Pancreas (tissue), 10 donors: ENCODE results near the gene ZC3H12A. TPM values are rescaled to one million over a fixed set of nuclear protein-coding genes. Genes with fewer than 3 reads are reported as not detected.

ENCODE experiments used
- ATAC-seq, 4 donors: fragments of 200-7000 bp; cut with Tn5 transposase; one replicate each; pipeline versions ENCODE4 v1.8.0 to v1.9.1; 2020; ENCODE audit warnings: mild to moderate bottlenecking in 4 of 4, moderate library complexity in 4 of 4
- DNase-seq, 6 donors: peaks; one replicate each; pipeline ENCODE4 v3.0.0-alpha.2; 2020
- FAIRE-seq: peaks from 2 replicates; lab custom pipeline; 2012; peaks lifted over from hg19 to GRCh38; lab: Jason Lieb, UNC
- H3K27ac ChIP-seq, 4 donors: fragments of 200-600 bp; sonication (generic); 1 replicate in 3 of 4; 2 replicates in 1 of 4; pipeline versions ENCODE4 v1.5.0 to v1.8.0; 2020
- H3K27me3 ChIP-seq, 4 donors: fragments of 200-600 bp; one replicate each; pipeline ENCODE4 v1.8.0; 2021
- H3K36me3 ChIP-seq, 3 donors: fragments of 200-600 bp; sonication (generic) in 1 of 3; one replicate each; pipeline versions ENCODE4 v1.5.0 to v1.8.0; 2020 to 2021
- H3K4me1 ChIP-seq, 3 donors: fragments of 200-600 bp; one replicate each; pipeline ENCODE4 v1.8.0; 2021
- H3K4me3 ChIP-seq, 4 donors: fragments of 200-600 bp; sonication (generic) in 2 of 4; one replicate each; pipeline versions ENCODE4 v1.5.0 to v1.8.0; 2020 to 2021
- H3K9me3 ChIP-seq, 4 donors: fragments of 200-600 bp; one replicate each; pipeline ENCODE4 v1.8.0; 2021
- CTCF ChIP-seq, 4 donors: fragments of 200-600 bp; sonication (generic) in 3 of 4; IDR thresholded peaks; one replicate each; pipeline versions ENCODE4 v1.5.0 to v1.8.0; 2021; ENCODE audit warnings: antibody characterized with exemption in 4 of 4
- WGBS, 2 donors: extraction: QIAGEN DNeasy Blood & Tissue Kit; methylation state at CpG; one replicate each; pipeline ENCODE4 v1.1.7; 2013; 5-methylcytosine and 5-hydroxymethylcytosine counted together
- intact Hi-C, 3 donors: fragments of 100-400 bp; cut with DNase I; formaldehyde crosslinking; loops; one replicate each; pipeline versions ENCODE4 v1.11.1 to v1.14.2; 2022
- polyA plus RNA-seq, 2 donors: library from polyadenylated mRNA; stranded (reverse); fragments of 200-250 nt; gene quantifications; one replicate each; pipeline ENCODE4 v1.2.3, GENCODE V29; 2013
- total RNA-seq, 6 donors: library from RNA; stranded (reverse); fragmentation: NEBNext Ultra II Directional in 4 of 6; extraction: Animal tissue kit (Norgen Biotek cat#: 25700) in 4 of 6; gene quantifications; one replicate each; pipeline versions ENCODE4 v1.2.1 to v1.2.4, GENCODE V29; 2021 to 2023
- donor health status: healthy with polysubstance abuse.
- donor health status: DM: no; HTN: no; CAD: no; lungs with moderate emphysema.
- donor health status: DM: no; HTN: no; CAD: no.
- donor health status: control.
- donor health status: control.
- donor health status: Bipolar disorder and iron deficiency.
- donor health status: DM: yes; HTN: yes; CAD: no.
- donor health status: DM: no; HTN: no; CAD: no.
- donor health status: DM: no; HTN: no; CAD: no.
- donor health status: DM: yes; HTN: yes; CAD: no.

ZC3H12A gene
- total and polyA plus RNA-seq, 8 donors = 4.1 to 13.1 (median 9.9) TPM

GRCh38 chr1:37458551-37458950 lies 15.8 kb upstream of the ZC3H12A start:
- H3K4me1 ChIP-seq = peaks cover 0 to 3% (median 0%) of the 10 kb centered on the region in 3 donors
- no peaks in the 10 kb centered on the region for H3K9me3 ChIP-seq
- no peak for TF ChIP-seq CTCF (IDR thresholded peaks at IDR 0.05)
- DNase-seq (no peak), FAIRE-seq (no peak), ATAC-seq (no peak)
- no peak overlapping the region for H3K27ac ChIP-seq
- intact Hi-C loops = loop anchor here in 2 of 3 donors (5.0 to 10.0 kb wide), 2 partner anchors 224 to 226 kb away; no protein-coding TSS in a partner anchor
- no peak overlapping the region for H3K4me3 ChIP-seq
- H3K36me3 ChIP-seq = no peaks in the 10 kb centered on the region
- WGBS, 2 donors = 77 to 82% methylated on average over 3 of the region's 3 CpGs
- no peaks in the 10 kb centered on the region for H3K27me3 ChIP-seq

- H3K4me1 ChIP-seq = peaks cover 0 to 10% (median 6%) of the 10 kb centered on the region in 3 donors
- H3K4me3 ChIP-seq = no peak overlapping the region
- no peaks in the 10 kb centered on the region for H3K9me3 ChIP-seq
- 85 to 89% methylated on average over 9 of the region's 9 CpGs for WGBS, 2 donors
- H3K27me3 ChIP-seq = no peaks in the 10 kb centered on the region
- H3K36me3 ChIP-seq = no peaks in the 10 kb centered on the region
- no peak overlapping the region for H3K27ac ChIP-seq
- FAIRE-seq (no peak), ATAC-seq (no peak), DNase-seq (no peak)
- intact Hi-C loops = no loop called here
- no peak for TF ChIP-seq CTCF (IDR thresholded peaks at IDR 0.05)
Observed at GRCh38 chr1:37461698-37462436, 12.5 kb upstream of the ZC3H12A start.

- ATAC-seq = no peak
- Histone ChIP-seq H3K36me3 (no peaks in the 10 kb centered on the region), H3K27ac (peak overlapping the region in 1 of 4 donors; percentile 13), H3K4me1 (peaks cover 0 to 10% (median 6%) of the 10 kb centered on the region in 3 donors), H3K27me3 (no peaks in the 10 kb centered on the region), H3K4me3 (no peak overlapping the region), H3K9me3 (no peaks in the 10 kb centered on the region)
- no peak for DNase-seq
- no peak for FAIRE-seq
- no peak for TF ChIP-seq CTCF (IDR thresholded peaks at IDR 0.05)
- intact Hi-C loops = no loop called here
- 66 to 89% methylated on average over 2 of the region's 2 CpGs for WGBS, 2 donors
Observed at GRCh38 chr1:37464443-37464842, 9.9 kb upstream of the ZC3H12A start.

GRCh38 chr1:37465593-37466517 lies 8.5 kb upstream of the ZC3H12A start:
- no peaks in the 10 kb centered on the region for H3K36me3 ChIP-seq
- intact Hi-C loops = no loop called here
- 85 to 97% methylated on average over 6 of the region's 6 CpGs for WGBS, 2 donors
- peak overlapping the region; percentile 6 to 64 (median 46) for H3K27ac ChIP-seq
- no peaks in the 10 kb centered on the region for H3K9me3 ChIP-seq
- DNase-seq (peak in 2 of 6 donors; percentile 29 to 38), ATAC-seq (peak; percentile 82 to 92 (median 88)), FAIRE-seq (no peak)
- no peaks in the 10 kb centered on the region for H3K27me3 ChIP-seq
- H3K4me3 ChIP-seq = no peak overlapping the region
- H3K4me1 ChIP-seq = peaks cover 0 to 10% (median 6%) of the 10 kb centered on the region in 3 donors
- no peak for TF ChIP-seq CTCF (IDR thresholded peaks at IDR 0.05)
